HEK293T (cell line): ENCODE data around the gene CORO6.

ENCODE experiments used
- BHLHE40 ChIP-seq: fragments of 450-650 bp; IDR thresholded peaks from 2 replicates; pipeline ENCODE4 v1.6.1; 2016; ENCODE audit warnings: mild to moderate bottlenecking, moderate library complexity, borderline replicate concordance
- TARDBP ChIP-seq: fragments of 450-650 bp; IDR thresholded peaks from 2 replicates; pipeline ENCODE4 v1.6.1; 2016

GRCh38 chr17:29574732-29575510 is 47.8 kb downstream of the CORO6 start:
- no peak for TF ChIP-seq BHLHE40
- no peak for TF ChIP-seq TARDBP
